NCI-H2196 (cell line): ENCODE measurements around the gene FDPS.
A peak's percentile ranks its signal among the peaks of the same experiment; 100 is the strongest.

ENCODE experiments used
- DNase-seq: peaks from one replicate; lab custom pipeline; 2025; ENCODE audit not compliant: unreplicated experiment; lab: John Stamatoyannopoulos, UW

Gene FDPS

GRCh38 chr1:155308493-155309422, at the start of gene FDPS:
Gene FDPS, plus strand, starts transcription at chr1:155308866. Its CDS starts 924 bp downstream, at chr1:155309790.
- DNase-seq = peak; percentile 98

DNA sequence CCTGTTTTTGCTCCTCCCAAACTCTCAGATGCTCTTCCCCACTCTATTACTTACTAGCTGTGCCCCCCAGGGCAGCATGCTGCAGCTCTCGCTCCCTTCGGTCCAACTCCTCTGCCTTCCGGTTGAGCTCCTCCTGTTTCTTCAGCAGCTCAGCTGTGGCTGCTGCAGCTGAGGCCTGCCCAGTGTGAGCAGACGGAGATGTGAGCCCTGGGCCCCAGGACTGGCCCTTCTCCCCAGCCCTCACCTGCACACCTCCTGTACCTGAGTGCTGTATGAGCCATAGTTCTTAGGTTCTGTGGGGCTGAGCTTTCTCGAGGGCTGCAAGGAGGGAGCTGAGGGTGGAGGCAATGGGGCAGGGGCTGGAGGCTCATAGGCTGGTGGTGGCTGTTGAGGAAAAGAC, 48.4 kb upstream of the FDPS start:
- DNase-seq = no peak

DNA sequence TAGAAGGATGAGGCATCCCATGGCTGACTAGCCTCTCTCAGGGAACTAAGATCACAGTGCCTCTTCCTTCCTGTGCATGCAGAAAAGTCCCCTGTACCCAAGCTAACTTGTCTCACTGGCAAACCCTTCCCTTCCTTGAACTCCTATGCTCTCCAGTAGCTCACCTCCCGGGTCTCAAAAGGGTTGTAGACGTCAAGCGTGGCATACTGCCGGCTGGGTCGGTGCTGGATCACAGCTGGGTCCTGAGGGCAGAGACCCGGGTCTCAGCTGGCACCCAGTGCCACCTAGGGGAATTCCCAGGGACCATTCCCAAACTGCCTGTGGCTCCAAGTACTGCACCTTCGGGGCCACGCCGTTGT, 47.2 kb upstream of the FDPS start:
- no peak for DNase-seq

GRCh38 chr1:155261852-155262673, 46.6 kb upstream of the FDPS start, which contains the start of gene SCAMP3:
Gene SCAMP3, minus strand, starts transcription at chr1:155262360. Its CDS starts 209 bp downstream, at chr1:155262151.
- DNase-seq = peak; percentile 97

- no peak for DNase-seq
Observed at GRCh38 chr1:155263067-155263466, 45.6 kb upstream of the FDPS start.

DNA sequence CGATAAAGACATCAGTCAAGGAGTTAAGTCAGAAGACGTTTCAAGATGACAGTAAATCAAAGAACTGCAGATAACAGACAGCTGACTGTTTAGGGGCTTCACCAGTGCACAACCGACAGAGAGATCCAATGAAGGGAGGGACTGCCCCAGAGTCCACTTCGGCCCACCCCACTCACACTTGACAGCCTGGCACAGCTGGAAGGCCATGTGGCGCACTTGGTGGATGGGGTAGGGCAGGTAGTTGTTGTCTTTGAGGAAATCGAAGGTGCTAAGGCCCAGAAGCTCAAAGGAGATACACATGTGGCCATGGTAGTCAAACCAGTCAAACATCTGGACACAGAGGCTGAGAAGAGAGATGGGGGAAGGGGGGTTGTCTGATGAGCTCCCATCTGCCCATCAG, 42.1 kb upstream of the FDPS start:
- DNase-seq = no peak

DNA sequence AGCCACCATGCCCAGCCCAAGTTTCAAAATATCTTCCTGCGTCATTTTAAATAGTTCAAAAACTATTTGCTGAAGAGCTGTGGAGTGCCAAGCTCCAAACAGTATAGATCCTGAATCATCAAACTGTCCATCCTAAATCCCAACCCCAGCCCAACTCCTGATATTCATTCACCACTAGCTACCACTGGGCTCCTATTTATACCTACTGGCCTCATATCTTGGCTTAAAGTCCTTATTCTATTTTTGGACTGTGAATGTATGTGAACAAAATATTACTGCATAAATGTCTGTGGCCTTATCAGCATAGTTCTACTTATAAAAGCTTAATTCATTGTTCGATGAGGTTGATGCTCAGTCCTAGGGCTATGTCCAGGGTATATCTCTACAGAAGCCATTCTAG, 41.3 kb upstream of the FDPS start:
- no peak for DNase-seq

- DNase-seq = no peak
Observed at GRCh38 chr1:155268630-155269029, 40.0 kb upstream of the FDPS start.

- DNase-seq = no peak
Observed at GRCh38 chr1:155269381-155269780, 39.3 kb upstream of the FDPS start.

DNA sequence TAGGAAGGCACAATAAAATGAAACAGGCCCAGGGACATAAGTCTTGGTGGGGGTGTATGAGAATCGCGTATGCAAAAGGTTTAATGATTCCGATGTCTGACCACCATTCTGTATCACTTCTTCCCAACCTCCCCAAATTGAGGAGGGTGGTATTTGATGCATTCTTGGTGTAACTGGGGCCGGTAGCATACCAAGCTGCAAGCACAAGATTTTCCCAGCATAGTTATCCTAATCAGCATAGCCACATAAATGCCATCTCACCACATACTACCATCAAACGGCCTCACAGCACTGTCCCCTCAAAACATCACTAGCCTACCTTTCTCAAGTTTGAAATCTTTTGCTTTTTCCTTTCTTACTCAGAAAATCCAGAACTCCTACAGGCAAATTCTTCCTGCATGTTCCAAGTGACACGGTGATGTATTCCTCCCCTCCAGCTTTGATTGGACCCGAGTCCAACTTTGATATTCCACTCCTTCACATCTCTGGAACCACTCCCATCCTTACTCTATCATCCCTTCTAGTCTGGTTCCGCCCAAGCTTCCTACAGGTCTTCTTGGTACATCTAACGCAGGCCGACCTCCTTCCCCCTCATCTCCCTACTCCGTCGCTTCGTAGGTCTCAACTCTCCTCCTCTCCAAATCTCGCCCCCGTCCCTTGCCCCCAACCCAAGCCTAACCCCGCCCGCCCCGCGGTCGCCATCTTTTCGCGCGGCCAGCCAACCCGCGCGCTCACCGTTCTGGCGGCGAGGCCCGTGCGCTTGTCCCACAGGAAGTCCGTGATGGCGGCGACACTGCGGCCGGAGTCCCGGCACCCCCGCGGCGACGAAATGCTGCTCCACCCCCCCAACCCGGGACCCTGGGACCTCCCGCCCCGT, 36.0 kb upstream of the FDPS start:
- peak; percentile 68 for DNase-seq

DNA sequence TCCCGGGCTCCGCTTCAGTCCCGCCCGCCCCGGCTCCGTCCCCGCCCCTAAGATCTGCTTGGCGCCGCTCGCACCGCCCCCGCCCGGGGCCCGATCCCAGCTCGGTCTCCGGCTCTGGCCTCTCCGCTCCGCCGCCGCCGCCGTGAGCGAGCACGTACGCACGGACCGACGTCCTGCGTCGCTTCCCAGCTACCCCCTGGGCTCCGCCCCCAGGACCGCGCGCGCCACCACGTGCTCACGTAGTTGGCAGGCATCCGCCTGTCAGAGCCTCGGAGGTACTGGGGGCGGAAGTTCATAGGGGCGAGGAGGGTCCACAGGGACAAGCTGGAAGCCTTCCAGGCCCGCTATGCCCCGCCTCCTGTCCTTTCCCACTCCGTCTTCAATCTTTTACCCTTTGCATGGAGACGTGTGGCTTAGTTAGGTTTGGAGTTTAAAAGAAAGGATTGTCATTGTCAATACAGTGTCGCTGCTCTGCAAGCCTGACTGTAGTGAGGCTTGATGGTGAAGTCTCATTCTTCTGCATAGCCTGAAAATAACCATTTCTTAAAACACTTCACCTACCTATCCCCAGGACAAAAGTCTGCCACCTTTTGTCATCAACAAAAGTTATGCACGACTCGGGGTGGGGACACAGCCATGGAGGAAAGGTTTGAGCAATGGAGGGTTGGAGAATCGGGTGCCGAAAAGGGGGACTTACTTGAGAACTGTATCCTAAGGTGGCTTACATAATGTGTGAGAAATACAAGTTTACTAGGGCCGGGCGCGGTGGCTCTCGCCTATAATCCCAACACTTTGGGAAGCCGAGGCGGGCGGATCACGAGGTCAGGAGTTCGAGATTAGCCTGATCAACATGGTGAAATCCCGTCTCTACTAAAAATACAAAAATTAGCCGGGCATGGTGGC, 35.1 kb upstream of the FDPS start, which contains the start of gene CLK2:
CLK2 (minus strand) TSS at position 162 of the 903 bp plus-strand sequence. CDS start 2,527 bp downstream, outside the sequence.
- DNase-seq = peak; percentile 96

GRCh38 chr1:155277070-155277901, 31.4 kb upstream of the FDPS start, which contains the start of gene HCN3:
Gene HCN3, plus strand, starts transcription at chr1:155277463. Its CDS starts 128 bp downstream, at chr1:155277591.
- peak; percentile 98 for DNase-seq

- DNase-seq = peak; percentile 62
Observed at GRCh38 chr1:155277902-155278688, 30.6 kb upstream of the FDPS start.

- DNase-seq = no peak
Observed at GRCh38 chr1:155278689-155279160, 29.9 kb upstream of the FDPS start.

DNA sequence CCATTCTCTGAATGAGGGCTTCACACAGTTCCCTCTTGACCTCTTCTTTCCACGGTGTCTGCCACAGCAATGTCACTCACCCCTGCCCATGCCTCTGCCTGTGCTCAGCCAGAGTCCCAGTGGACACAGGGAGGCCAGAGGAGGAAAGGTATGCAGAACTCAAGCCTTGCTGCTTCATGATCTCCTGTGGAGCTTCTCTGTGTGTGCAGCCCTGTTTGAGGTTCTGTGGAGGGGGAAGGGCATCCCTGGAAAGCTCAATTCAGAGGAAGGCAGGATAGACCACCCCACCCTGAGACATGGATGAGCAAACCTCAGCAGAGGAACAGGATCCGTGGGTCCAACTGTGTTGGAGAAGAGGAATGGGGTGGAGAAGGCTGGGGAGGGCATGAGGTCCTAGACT, 29.4 kb upstream of the FDPS start:
- DNase-seq = no peak

DNA sequence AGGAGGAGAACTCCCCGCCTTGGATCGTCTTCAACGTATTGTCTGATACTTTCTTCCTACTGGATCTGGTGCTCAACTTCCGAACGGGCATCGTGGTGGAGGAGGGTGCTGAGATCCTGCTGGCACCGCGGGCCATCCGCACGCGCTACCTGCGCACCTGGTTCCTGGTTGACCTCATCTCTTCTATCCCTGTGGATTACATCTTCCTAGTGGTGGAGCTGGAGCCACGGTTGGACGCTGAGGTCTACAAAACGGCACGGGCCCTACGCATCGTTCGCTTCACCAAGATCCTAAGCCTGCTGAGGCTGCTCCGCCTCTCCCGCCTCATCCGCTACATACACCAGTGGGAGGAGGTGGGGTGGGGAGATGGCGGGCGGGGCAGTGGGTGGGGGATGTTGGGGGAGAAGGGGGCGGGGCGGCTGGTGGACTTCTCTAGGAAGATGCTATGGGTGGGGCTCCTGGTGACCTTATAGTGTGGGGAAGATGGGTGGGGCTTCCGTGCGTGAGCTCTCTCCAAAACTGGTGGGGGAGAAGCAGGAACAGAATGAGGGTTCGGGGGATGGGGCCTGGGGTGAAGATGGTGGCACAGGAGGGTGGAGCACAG, 26.1 kb upstream of the FDPS start:
- no peak for DNase-seq

GRCh38 chr1:155284476-155284875, 24.2 kb upstream of the FDPS start:
- no peak for DNase-seq
